8988T (cell line): ENCODE results near the gene GABPA.
"Not testable (repeated sequence)": the region's sequence is repeated elsewhere in the genome, so short reads cannot be mapped to it uniquely, and the experiment has no call there.

Experiments
- DNase-seq: peaks from one replicate; pipeline ENCODE4 v3.0.0; 2011

The GABPA gene

DNA sequence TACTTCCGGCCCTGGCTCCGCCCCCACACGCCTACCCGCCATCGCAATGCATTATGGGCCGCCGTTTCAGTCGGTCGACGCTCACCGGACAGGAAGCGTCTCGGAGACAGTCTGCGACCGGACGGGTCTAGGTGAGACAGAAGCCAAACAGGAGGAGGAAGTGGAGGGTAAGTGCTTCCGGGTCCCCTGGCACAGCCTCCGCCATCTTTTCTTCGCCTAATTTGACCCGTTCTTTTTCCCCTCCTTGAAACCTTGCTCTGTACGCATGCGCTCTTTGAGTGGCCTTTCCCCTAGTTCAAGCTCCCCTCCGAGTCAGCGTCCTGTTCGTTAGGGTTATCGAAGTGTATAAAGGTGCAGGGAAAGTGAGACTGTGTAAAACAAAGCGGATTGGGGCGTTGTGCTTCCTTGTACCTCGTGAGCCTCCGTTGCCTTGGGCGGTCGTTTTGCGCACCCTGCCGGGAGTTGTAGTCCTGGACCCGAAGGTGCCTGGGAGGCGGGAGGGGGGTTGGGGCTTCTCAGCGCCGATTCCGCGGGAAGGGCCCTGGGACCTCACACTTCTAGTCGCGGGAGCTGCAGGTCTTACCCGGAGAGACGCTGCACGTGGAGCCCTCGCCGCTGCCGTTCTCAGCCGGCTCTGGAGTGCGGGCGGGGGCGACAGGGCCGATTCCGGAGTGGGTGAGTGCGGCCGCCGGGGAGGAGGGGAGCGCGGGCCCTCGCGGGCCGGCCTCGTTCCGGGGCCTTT, at the start of gene GABPA, which contains the start of gene ATP5PF:
Gene GABPA (plus strand): TSS at position 69 of the 742 bp plus-strand sequence. CDS start 6,627 bp downstream, outside the sequence.
Gene ATP5PF (minus strand): TSS at position 1 of the 742 bp plus-strand sequence. CDS start 5,110 bp downstream, outside the sequence.
- peak; percentile 32 for DNase-seq

DNA sequence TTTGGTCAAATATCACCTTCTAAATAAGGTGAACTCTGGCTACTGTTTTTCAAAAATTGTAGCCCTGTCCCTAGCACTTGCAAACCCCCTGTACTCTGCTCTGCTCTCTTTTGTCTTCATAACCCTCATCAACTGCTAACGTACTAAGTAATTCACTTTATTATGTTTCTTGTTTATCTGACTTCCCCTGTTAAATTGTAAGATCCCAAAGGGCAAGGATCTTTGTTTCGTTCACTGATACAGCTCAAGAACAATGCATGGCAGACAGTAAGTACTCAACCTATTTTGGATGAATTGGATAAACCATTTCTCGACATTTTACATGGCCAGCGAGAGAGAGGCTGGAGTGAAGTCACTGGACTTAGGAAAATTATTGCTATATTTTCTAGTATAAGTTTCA, 47.0 kb upstream of the GABPA start:
- DNase-seq: no peak

DNA sequence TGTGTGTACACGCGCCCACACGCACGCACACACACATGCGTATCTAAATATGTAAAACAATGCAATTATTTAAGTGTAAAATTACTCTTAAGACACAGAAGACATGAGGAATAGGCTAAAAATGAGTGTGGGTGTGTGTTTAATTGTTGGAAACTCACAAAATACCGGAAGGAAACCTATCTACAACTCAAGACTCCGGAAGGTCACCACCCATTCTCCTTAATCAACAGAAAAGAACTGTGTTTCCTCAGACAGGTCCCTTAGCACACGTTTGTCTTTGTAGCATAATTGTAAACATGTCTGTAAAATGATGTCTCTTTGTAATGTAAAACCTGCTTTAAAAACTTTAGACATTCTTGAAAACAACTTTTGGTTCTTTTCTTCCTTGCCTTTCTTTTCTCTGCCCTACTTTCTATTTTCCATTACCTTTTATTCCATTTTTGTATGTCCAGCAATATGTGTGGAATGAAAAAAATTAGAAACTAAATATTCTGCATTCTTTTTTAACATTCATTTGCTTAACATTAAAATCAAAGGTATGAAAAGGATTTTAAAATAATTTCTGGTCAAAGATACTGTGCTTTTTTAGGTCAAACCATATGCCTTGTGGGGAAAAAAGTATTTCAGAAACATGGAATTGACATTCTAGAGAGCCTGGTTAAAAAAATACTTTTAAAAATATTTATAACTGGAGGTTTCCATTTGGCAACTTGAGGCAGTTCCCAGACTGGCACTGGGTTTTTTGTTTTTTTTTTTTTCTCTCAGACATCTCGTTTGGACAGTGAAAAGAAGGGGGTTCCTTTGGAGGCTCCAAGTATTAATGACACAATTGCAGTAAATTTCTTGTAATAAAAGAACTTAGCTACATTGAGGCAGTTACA, 46.3 kb upstream of the GABPA start:
- no peak for DNase-seq

DNA sequence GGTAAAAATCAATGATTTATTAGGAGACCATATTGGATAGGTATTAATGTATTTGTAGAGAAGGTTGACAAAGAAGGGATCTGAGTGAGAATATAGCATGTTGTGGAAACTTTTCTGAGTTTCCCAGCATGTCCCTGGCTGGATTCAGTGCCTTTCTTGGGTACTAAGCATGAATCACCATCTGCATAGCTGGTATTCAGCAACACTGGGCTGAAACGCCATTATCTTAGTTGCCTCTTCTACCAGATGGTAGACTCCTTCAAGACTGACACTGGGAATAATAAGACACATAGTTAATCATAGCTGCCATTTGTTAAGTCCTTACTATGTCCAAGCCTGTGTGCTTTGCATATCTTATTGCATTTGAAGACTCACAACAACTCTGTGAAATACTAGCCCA, 45.5 kb upstream of the GABPA start:
- no peak for DNase-seq

DNA sequence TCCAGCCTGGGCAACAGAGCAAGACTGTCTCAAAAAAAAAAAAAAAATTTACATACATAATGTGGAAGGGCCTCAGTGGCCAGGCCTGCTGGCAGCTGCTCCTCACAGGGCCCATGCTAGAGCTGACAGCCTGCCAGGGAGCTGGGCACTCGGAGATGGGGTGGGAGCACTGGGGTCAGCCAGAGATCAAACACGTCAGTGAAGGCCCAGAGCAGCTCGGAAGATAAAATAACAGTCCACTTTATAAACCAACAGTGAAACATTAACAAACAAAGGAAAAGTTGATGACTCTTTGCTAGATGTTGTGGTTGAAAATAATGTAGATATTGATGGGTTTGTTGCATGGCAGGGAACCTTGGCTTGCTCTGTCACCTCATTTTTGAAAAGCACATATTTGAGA, 42.8 kb upstream of the GABPA start:
- no peak for DNase-seq

DNA sequence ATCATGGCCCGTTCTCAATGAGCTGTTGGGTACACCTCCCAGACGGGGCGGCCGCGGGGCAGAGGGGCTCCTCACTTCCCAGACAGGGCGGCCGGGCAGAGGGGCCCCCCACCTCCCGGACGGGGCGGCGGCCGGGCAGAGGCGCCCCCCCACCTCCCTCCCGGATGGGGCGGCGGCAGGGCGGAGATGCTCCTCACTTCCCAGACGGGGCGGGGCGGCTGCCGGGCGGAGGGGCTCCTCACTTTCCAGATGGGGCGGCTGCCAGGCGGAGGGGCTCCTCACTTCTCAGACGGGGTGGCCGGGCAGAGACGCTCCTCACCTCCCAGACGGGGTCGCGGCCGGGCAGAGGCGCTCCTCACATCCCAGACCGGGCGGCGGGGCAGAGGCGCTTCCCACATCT, 39.3 kb upstream of the GABPA start:
- not testable (repeated sequence) for DNase-seq

DNA sequence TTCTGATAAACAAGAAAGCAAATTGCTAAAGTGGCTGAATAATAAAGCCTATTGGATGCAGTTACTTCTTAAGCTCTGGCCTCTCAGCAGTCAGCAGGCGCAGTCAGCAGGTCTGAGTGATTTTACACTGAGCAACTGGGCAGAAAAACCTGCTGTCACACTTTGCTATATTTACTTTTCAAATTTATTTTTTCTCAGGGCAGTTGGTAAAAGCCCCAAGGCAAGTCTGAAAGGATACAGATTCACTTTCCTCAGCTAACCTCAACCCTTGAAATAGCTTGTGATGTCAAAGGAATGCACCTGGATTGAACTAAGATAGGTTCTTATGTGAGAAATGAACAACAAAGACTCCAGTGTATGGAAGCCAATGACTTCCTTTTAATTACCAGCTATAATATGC, 34.0 kb upstream of the GABPA start:
- no peak for DNase-seq

DNA sequence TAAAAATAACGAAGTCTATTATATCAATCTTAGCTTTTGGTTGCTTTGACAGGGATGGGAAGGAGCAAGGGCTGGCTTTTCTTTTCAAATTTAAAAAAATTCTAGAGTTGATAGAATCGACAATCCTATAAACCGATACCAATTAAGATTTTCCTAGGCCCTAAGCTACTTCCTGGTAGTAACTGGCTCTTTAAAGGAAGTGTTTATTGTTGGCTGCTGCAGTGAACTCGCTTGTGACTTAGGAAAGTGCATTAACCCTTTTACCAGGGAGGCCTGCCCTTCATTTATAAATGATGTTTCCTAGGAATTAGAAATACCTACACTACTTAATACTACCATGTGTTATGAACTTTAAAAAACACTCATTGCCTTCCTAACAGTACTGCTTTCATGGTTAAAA, 33.2 kb upstream of the GABPA start:
- no peak for DNase-seq

DNA sequence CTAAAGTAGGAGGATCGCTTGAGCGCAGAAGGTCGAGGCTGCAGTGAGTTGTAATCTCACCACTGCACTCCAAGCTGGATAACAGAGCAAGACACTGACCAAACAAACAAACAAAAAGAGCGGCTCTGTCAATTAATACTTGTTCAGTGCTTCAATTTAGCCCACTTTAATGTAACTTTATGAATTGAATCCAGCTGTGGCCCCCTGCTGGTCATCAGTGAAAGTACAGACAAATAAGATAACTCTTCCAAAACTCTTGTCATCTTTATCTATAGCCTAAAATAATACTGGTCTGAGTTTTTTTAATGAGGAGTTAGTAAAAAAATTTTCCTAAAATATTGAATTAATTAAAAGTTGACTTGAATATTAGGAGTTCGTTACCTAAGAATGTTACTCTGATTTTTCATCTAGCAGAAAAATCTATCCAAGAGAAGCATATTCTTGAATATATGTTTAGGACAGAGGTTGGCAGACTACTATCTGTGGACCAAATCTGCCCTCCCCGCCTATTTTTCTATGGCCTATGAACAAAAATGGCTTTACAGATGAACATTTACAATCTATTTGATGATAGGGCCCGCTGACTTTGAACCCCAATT, 26.2 kb upstream of the GABPA start:
- DNase-seq: no peak

DNA sequence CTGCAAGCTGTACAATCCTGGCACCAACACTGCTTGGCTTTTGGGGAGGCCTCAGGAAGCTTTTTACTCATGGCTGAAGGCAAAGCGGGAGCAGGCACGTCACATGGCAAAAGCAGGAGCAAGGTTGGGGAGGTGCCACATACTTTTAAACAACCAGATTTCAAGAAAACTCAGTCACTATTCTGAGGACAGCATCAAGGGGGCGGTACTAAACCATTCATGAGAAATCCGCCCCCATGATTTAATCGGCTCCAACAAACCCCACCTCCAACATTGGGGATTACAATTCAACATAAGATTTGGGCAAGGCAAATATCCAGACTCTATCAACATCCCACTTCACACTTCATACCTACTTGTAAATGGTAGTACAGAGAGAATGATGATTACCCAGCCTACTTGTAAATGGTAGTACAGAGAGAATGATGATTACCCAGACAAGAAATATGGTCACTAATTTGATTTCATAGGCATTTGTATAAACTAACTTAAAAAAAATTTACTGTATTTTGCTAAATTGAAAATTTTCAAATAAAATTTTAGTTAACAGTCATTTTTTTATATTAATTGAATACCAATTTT, 25.0 kb upstream of the GABPA start:
- DNase-seq: no peak

DNA sequence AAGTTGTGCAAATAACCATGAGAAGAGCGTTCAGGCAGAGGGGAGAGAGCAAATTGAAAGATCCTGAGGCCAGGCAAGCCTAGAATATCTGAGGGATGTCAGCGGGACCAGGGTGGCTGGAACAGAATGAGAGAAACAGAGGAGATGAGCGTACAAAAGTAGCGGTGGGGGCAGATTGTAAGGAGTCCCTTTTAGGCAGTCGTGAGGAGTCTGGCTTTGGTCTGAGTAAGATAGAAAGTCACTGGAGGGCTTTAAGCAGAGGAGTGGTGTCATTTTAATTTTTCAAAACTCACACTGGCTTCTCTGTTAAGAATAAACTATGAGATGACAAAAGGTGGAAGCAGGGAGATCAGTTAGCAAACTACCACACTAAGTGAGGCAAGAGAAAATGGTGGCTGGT, 24.2 kb upstream of the GABPA start:
- no peak for DNase-seq

DNA sequence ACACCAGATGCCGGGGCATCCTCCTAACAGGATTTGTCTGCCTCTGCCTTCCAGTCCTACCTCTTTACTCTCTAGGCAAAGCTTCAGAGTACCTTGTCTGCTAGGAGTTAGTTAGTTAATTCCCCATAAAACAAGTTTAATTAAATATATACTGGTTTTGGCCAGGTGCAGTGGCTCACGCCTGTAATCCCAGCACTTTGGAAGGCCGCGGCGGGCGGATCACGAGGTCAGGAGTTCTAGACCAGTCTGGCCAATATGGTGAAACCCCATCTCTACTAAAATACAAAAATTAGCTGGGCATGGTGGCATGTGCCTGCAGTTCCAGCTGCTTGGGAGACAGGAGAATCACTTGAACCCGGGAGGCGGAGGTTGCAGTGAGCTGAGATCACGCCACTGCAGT, 20.7 kb upstream of the GABPA start:
- not testable (repeated sequence) for DNase-seq

DNA sequence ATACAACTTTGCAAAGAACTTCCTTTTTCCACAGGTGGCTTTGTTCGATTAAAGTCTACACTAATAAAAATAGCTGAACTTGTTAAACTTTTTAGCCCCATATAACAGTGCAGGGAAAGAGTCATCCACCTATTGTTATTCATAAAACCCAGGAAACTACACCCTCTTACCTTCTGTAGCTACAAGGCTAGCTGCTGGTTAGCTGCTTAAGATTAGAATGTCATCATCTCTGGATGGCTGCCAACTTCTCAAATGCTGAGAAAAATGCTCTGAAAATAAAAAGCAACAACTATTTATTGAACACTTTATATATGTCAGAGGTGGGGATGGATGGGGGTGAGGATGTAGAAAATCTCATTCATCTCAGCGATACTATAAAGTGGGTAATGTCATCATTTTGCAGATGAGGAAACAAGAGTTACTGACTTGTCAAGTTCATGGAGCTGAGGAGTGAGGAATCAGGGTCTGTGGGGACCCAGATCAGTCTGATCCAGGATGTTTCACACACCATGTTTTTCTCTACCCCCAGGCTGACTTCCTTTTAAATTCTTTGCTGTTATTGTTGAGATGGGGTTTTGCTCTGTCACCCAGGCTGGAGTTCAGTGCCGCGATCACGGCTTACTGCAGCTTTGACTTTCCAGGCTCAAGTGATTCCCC, 17.2 kb upstream of the GABPA start:
- DNase-seq: no peak

DNA sequence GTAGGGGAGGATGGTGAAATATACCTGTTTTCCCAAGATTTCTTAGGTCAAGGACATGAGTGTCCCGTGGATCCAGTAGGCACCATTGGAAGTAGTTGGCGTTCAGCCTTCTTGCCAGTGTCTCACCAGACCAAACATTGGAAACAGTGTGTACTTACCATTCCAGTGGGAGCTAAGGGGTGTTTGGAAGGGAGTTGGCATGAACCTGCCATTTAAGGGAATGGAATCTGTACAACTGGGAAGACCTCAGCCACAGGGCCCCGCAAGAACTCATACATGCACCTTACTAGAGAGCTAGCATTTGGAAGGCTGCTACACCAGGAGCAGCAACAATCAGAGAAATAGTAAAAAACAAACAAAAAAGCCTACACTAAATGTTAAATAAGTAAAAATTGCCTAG, 12.8 kb upstream of the GABPA start:
- DNase-seq: no peak

DNA sequence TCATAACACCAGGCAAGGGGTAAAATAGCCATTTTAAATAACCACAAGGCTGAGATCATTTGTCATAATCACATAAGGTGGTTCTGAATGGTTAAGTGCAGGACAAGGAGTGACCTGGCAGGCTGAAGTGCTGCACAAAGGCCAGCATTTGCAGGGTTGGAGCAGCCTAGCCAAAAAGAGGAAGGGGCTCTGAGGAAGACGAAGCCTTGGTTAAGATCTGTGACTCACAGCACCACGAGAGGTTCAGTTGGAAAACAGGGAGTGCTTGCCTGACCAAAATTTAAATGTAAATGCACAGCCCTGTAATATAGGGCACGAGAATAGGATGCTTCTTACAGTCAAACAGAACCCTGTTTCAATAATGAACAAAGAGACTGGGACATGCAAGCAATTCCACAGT, 12.1 kb upstream of the GABPA start:
- no peak for DNase-seq

DNA sequence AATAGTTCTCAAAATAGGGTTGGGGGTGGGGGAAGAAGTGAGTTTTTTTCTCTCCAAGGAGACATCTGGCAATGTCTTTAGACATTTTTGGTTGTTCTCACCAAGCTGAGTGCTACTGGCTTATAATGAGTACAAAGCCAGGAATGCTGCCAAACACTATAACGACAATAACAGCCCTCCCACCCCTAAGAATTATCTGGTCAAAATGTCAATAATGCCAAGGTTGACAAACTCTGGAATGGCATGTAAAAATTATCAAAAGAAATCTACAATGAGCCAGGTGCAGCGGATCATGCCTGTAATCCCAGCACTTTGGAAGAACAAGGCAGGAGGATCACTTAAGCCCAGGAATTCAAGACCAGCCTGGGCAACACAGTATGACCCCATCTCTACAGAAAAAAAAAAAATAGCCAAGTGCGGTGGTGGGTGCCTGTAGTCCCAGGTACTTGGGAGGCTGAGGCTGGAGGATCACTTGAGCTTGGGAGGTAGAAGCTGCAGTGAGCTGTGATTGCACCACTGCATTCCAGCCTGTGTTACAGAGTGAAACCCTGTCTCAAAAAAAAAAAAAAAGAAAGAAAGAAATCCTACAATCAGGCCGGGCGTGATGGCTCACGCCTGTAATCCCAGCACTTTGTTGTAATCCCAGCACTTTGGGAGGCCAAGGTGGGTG, 2.5 kb upstream of the GABPA start:
- DNase-seq: no peak

DNA sequence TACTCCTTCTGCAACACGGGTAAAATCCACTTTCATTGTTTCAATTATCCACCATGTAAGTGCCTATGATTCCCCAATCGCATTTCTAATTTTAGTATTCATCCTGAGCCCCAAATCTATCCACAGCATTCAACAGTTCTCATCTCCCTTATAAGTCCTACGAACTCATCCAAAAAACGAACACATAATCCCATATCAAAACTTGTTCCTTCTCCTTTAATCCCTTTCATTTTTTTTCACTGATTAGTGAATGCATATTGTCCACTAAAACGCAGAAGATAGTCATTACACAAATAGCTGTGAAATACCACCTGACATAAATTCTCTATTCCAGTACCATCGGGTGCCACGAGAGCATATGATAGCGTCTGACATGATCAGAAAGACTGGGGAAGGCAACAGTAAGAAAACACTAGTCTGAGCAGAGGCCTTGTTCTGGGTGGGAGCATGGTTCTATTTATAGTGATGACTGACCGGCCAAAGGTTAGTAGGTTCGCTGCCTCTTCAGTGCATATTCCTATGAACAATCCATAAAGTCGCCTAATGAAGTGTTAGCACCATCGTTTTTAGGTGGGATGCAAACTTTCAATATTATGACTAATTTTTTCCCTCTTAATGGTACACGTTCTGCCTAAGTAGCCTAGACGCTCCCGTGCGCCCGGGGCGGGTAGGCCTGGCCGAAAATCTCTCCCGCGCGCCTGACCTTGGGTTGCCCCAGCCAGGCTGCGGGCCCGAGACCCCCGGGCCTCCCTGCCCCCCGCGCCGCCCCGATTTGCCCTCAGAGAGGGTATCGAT, 716 bp upstream of the GABPA start:
- DNase-seq: no peak

DNA sequence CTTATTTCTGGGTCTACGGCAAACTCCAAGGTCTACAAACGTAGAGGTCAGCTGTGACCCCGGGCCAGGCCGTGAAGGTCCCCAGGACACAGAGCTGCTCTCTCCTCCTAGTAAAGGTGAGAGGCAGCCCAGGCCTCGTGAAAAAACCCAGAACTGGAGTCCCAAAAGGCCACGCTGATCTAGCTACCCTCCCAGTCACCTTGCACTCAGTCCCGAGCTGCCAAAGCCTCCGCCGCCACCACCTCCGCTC, 193 bp upstream of the GABPA start:
- no peak for DNase-seq

DNA sequence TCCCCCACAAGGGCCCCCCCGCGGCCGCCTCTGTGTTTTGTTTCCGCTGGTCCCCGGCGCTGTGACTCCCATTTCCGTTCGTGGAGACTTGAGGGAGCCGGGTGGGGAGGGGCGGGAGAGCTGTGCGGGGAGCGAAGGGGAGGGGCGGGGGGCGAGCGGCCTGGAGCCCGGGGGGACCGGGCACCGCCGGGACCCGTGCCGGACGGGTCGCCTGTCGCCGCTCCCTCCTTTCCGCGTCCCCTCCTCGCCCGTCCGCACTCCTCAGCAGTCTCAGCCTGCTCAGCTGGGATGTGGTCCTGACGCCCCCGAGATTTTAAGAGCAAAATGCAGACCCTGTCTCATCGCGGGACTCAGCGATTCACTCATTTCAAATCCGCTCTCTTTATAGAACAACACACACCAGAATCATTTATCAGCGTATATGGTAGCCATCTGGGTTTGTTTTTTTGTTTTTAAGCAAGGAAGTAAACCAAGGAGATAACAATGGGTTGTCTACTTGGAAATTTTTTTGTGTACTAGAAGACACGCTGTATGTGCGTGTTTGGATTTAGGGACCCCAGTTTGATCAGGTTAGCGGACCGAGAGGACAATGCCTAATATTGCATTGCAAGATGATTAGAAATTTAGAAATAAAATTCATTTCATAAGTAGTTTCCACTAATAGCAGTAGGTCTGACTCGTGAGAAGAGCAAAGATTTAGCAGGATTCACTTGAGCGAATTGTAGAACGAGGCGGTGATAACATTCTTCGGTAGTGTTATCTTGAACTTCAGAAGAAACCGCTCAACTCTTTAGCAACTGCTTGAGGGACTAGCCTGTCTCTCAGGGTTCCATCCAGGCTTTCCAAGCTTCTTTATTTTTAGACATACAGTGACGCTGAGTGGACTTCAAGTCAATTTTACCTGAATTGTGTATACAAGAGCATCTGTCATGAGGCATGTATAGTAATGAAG, 1.1 kb downstream of the GABPA start:
- DNase-seq: peak; percentile 15

DNA sequence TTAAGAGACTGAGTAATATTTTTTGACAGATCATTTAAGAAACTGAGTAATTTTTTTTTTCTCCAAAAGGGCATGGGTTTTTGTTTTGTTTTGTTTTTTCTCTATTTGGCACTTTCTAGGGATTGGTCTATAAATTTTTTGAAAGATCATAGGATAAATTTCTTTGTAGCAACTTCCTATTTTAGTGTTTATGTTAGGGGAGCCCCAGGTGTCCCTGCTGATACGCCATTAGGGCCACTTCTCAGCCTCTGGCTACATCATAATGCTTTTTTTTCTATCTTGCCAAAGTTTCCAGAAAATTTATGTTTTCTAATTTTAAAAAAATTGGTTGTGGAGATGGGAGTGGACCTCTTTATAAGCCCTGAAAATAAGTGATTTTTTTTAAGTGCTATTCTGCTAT, 2.6 kb downstream of the GABPA start:
- DNase-seq: no peak
